LNCAP (cell line): ENCODE data around the gene CDK17.

Source experiments
- TF ChIP-seq, protein P1 (sequence below): fragments of 450-650 bp; IDR thresholded peaks from 2 replicates; pipeline ENCODE4 v1.5.1; 2017; ENCODE audit warnings: mild to moderate bottlenecking

The CDK17 gene

DNA sequence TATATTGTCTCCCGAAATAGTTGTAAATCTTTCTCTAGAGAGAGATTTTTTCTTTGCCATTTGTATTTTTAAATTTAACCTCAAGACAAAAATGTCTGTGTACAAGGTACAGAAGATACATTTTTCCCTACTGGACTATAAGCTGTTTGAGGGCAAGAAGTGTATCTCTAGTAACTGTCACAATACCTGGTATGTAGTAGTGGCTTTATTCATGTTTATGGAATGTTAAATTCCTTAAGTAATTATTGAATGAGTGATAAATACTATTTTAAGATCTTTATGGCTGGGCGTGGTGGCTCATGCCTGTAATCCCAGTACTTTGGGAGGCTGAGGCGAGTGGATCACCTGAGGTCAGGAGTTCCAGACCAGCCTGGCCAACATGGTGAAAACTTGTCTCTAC lies 24.4 kb upstream of the CDK17 start:
- TF ChIP-seq, protein P1, sequence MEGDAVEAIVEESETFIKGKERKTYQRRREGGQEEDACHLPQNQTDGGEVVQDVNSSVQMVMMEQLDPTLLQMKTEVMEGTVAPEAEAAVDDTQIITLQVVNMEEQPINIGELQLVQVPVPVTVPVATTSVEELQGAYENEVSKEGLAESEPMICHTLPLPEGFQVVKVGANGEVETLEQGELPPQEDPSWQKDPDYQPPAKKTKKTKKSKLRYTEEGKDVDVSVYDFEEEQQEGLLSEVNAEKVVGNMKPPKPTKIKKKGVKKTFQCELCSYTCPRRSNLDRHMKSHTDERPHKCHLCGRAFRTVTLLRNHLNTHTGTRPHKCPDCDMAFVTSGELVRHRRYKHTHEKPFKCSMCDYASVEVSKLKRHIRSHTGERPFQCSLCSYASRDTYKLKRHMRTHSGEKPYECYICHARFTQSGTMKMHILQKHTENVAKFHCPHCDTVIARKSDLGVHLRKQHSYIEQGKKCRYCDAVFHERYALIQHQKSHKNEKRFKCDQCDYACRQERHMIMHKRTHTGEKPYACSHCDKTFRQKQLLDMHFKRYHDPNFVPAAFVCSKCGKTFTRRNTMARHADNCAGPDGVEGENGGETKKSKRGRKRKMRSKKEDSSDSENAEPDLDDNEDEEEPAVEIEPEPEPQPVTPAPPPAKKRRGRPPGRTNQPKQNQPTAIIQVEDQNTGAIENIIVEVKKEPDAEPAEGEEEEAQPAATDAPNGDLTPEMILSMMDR = no peak

DNA sequence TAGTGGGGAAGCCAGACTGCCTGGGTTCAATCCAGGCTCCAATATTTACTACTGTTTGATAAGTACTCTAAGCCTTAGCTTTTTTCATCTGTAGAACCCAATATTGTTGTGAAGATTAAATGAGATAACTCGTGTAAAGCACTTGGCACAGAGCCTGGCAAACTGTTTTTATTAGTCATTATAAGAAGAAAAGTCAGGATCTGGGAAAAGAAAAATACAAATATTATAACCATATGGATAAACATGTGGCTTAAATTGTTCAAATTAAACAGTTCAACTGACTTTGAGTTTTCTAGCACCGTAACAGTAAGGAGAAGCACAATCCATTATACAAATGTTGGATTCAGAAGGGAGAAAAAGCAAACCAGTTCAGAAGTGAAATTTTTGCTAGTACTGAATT lies 22.0 kb upstream of the CDK17 start:
- TF ChIP-seq, protein P1 = no peak

DNA sequence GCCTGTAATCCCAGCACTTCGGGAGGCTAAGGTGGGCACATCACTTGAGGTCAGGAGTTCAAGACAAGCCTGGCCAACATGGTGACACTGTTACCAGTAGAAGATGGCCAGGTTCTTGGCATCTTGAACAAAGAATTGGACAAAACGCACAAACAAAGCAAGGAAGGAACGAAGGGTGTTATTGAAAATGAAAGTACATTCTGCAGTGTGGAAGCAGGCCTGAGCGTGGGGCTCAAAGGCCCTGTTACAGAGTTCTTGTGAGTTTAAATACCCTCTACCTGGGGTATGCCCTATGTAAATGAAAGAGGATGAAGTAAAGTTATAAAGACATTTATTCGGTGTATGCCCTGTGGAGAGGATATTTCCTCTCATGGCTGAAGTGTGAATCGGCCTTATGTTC lies 20.8 kb upstream of the CDK17 start:
- TF ChIP-seq, protein P1 = no peak

DNA sequence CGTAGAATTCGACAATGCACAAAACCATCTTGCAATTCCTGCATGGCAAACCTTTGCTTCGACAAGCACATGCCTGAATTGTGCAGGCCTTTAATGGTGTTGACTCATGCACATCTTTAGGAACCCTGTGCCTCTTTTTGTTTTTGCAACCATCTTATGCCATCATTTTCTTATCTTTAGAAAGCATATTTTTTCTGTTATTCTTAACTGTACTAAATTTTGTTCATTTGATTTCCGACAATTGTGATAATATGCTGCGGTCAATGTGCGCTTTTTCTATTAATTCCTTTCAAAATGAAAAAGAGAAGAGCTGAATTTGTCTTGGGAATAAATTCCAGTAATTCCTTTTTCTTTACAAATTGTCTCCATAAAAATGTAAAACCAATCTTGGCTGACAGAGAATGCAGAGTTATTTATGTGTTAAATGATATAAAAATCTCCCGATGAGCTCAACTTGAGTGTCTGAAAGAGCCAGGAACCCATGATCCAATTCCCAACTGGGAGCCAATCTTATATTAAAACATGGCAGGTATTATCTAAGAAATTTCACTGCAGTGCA lies 20.1 kb upstream of the CDK17 start:
- TF ChIP-seq, protein P1 = no peak

DNA sequence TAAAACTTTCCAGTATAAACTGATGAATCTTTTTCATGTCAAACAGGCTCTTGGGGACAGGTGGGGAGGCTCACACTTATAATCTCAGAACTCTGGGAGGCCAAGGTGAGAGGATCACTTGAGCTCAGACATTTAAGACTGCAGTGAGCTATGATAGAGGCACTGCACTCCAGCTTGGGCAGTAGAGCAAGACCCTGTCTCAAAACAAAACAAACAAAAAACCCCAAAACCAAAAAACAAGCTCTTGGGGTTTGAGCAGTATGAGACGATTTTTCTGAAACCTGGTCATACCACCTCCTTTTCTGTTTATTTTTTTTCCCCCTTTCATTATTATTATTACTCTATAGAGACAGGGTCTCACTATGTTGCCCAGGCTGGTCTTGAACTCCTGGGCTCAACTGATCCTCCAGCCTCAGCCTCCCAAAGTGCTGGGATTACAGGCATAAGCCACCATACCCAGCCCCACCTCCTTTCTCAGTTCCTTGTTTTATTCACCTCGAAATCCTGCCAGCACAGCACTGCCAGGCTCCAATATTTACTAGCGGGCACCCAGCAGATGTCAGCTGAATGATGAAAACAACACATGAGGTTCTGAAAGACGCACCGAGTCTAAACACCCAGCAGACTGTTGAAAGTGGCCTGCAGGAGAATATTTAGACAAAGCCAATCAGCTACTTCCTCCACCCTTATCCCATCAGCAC lies 19.5 kb upstream of the CDK17 start:
- TF ChIP-seq, protein P1 = no peak

DNA sequence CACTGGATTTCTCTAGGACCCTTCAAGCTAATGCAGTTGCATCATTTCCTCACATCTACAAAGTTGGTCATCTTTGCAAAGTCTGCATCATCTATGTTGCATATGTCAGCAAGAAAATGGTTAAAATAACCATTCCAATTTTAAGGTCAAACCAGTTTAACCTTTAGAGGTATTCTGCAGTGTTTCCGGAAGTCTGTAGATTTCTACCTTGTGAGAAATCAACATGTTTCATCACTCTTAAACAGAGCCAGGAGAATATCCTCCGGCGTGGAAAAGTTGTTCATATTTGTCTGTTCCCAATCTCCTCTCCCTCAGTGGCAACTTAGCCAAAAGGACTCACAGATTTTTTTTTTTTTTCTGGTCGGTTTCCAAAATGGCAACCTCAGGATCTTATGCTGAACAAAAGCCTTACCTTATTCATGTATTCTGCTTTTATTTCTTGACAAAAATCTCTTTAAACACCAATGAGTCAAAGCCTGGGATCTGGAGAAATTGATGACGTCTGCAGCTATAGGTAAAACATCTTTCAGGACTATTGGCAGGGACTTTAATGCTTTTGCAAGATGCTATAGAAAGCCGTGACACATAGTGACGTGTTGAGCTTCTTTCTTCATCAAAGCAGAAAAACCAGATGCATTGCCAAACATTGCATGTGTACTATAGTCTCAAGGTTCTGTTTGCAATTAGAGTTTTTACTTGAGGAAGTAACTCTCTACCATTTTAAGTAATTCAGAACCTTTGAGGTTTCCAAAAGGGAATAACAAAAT lies 16.0 kb upstream of the CDK17 start:
- TF ChIP-seq, protein P1 = no peak

DNA sequence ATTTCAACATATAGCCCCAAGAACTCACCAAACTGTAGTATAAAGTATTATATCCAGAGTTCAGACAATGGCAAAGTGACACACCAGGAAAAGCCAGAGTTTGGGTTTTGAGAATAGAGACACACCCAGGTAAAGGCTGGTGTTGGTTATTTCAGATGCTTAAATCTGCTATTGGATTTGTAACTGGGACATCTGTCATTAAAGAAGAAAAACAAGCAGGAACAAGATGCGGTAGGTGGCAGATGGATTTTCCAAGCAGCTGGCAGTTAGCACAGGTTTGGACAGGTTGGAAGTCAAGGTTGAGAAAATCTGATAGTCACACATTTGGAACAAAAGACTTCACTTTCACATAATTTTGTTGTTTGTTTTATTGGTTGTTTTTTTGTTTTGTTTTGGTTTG lies 14.4 kb upstream of the CDK17 start:
- TF ChIP-seq, protein P1 = no peak
